Loucy (cell line): ENCODE data around the gene C7orf25.

Experiments
- H2AFZ ChIP-seq: fragments of 200-600 bp; sonication (generic); 2 replicates; pipeline ENCODE4 v1.6.0; 2016; ENCODE audit warnings: antibody characterized with exemption, mild to moderate bottlenecking, low read length, moderate library complexity
- H3F3A ChIP-seq: fragments of 200-600 bp; 2 replicates; pipeline ENCODE4 v1.6.0; 2016; ENCODE audit warnings: antibody characterized with exemption, low read depth, mild to moderate bottlenecking
- H3K27me3 ChIP-seq: fragments of 200-600 bp; sonication (generic); 2 replicates; pipeline ENCODE4 v1.6.1; 2014; ENCODE audit warnings: low read length, mild to moderate bottlenecking; ENCODE audit not compliant: insufficient read depth, poor library complexity, severe bottlenecking
- H3K36me3 ChIP-seq: fragments of 200-600 bp; sonication (generic); 2 replicates; pipeline ENCODE4 v1.6.1; 2016; ENCODE audit warnings: low read length; ENCODE audit not compliant: insufficient read depth
- H3K4me1 ChIP-seq: fragments of 200-600 bp; sonication (generic); 2 replicates; pipeline ENCODE4 v1.5.1; 2014; ENCODE audit warnings: low read length, mild to moderate bottlenecking; ENCODE audit not compliant: insufficient read depth, poor library complexity, severe bottlenecking
- H3K4me2 ChIP-seq: fragments of 200-600 bp; sonication (generic); 2 replicates; pipeline ENCODE4 v1.6.0; 2014; ENCODE audit warnings: antibody characterized with exemption, low read length, low read depth, mild to moderate bottlenecking; ENCODE audit not compliant: poor library complexity, severe bottlenecking
- H3K4me3 ChIP-seq: fragments of 200-600 bp; sonication (generic); 2 replicates; pipeline ENCODE4 v1.5.1; 2014; ENCODE audit warnings: low read length, mild to moderate bottlenecking, mixed read lengths; ENCODE audit not compliant: poor library complexity, severe bottlenecking
- H3K79me2 ChIP-seq: fragments of 200-600 bp; sonication (generic); 2 replicates; pipeline ENCODE4 v1.6.1; 2014; ENCODE audit warnings: low read length; ENCODE audit not compliant: insufficient read depth
- H3K9ac ChIP-seq: fragments of 200-600 bp; sonication (generic); 2 replicates; pipeline ENCODE4 v1.6.0; 2014; ENCODE audit warnings: mild to moderate bottlenecking, low read depth, low read length, moderate library complexity; ENCODE audit not compliant: poor library complexity, severe bottlenecking
- H3K9me2 ChIP-seq: fragments of 200-600 bp; sonication (generic); replicated peaks from 2 replicates; pipeline ENCODE4 v1.6.1; 2016; ENCODE audit warnings: low read depth, low read length, mixed read lengths
- H3K9me3 ChIP-seq: fragments of 200-600 bp; sonication (generic); 2 replicates; pipeline ENCODE4 v1.6.1; 2014; ENCODE audit warnings: mild to moderate bottlenecking, antibody characterized with exemption, low read length, low read depth; ENCODE audit not compliant: insufficient read depth
- H4K20me1 ChIP-seq: fragments of 200-600 bp; sonication (generic); 2 replicates; pipeline ENCODE4 v1.6.0; 2014; ENCODE audit warnings: antibody characterized with exemption, low read length, mild to moderate bottlenecking; ENCODE audit not compliant: insufficient read depth, poor library complexity, severe bottlenecking
- CTCF ChIP-seq: fragments of 200-600 bp; sonication (generic); conservative IDR thresholded peaks from 2 replicates; pipeline ENCODE4 v1.5.1; 2014; ENCODE audit warnings: mild to moderate bottlenecking, antibody characterized with exemption, low read length
- EZH2phosphoT487 ChIP-seq: fragments of 200-600 bp; IDR thresholded peaks from 2 replicates; pipeline ENCODE4 v1.6.1; 2018; ENCODE audit warnings: antibody characterized with exemption, mild to moderate bottlenecking, moderate library complexity, borderline replicate concordance

C7orf25 gene

GRCh38 chr7:42914009-42914408, 2.1 kb upstream of the C7orf25 start:
- TF ChIP-seq CTCF, result no peak
- H3K36me3 ChIP-seq, result peaks cover 26% of the 10 kb centered on the region
- peak overlapping the region; percentile 11; the same call in 1 of the 2 replicates for H2AFZ ChIP-seq
- H3K4me1 ChIP-seq, result peaks cover 61% of the 10 kb centered on the region
- H3K9me2 ChIP-seq, result no peaks in the 10 kb centered on the region
- peak overlapping the region; percentile 79 for H3K9ac ChIP-seq
- H4K20me1 ChIP-seq, result no peaks in the 10 kb centered on the region
- H3K4me2 ChIP-seq, result peak overlapping the region; percentile 85
- peak overlapping the region; percentile 18 for H3K4me3 ChIP-seq
- H3F3A ChIP-seq, result peaks cover 10% of the 10 kb centered on the region; the same call in 1 of the 2 replicates
- H3K27me3 ChIP-seq, result no peaks in the 10 kb centered on the region
- peaks cover 17% of the 10 kb centered on the region for H3K79me2 ChIP-seq
- H3K9me3 ChIP-seq, result no peaks in the 10 kb centered on the region

- Histone ChIP-seq H3K36me3 (peaks cover 25% of the 10 kb centered on the region), H3K4me3 (peak overlapping the region; percentile 18), H4K20me1 (no peaks in the 10 kb centered on the region), H3K4me1 (peaks cover 61% of the 10 kb centered on the region), H3K4me2 (peak overlapping the region; percentile 85), H3K9ac (peak overlapping the region; percentile 79), H3K9me3 (no peaks in the 10 kb centered on the region), H3F3A (peaks cover 10% of the 10 kb centered on the region; the same call in 1 of the 2 replicates), H3K27me3 (no peaks in the 10 kb centered on the region), H2AFZ (peak overlapping the region; percentile 11; the same call in 1 of the 2 replicates), H3K79me2 (peaks cover 17% of the 10 kb centered on the region), H3K9me2 (no peaks in the 10 kb centered on the region)
- TF ChIP-seq EZH2phosphoT487, result no peak
- TF ChIP-seq CTCF, result no peak
These were observed 1.7 kb upstream of the C7orf25 start for GRCh38 chr7:42913591-42913990.

GRCh38 chr7:42910306-42910705, 1.6 kb downstream of the C7orf25 start:
- Histone ChIP-seq H3K4me1 (peaks cover 70% of the 10 kb centered on the region), H3K4me2 (peak overlapping the region; percentile 88), H3K36me3 (peaks cover 2% of the 10 kb centered on the region; the same call in 1 of the 2 replicates), H3F3A (peaks cover 10% of the 10 kb centered on the region; the same call in 1 of the 2 replicates), H4K20me1 (no peaks in the 10 kb centered on the region), H3K9ac (peak overlapping the region; percentile 79), H3K4me3 (peak overlapping the region; percentile 74), H2AFZ (no peak overlapping the region), H3K9me3 (no peaks in the 10 kb centered on the region), H3K27me3 (no peaks in the 10 kb centered on the region), H3K79me2 (peaks cover 17% of the 10 kb centered on the region), H3K9me2 (no peaks in the 10 kb centered on the region)
- TF ChIP-seq EZH2phosphoT487 (no peak), CTCF (no peak)
